Smooth muscle cell (in vitro differentiated cells): ENCODE data around the gene UBE4B. TPM values are rescaled to one million over a fixed set of nuclear protein-coding genes. Genes with fewer than 3 reads are reported as not detected.

Experiments
- DNase-seq: peaks from one replicate; lab custom pipeline; 2025; ENCODE audit not compliant: unreplicated experiment; lab: John Stamatoyannopoulos, UW
- H2AFZ ChIP-seq: fragments of 200-600 bp; sonication (generic); 2 replicates; pipeline ENCODE4 v1.6.0; 2016; ENCODE audit warnings: antibody characterized with exemption, low read depth, mild to moderate bottlenecking
- H3F3A ChIP-seq: fragments of 200-600 bp; sonication (generic); 2 replicates; pipeline ENCODE4 v1.6.0; 2017; ENCODE audit warnings: antibody characterized with exemption, low read depth
- H3K27ac ChIP-seq: fragments of 200-600 bp; sonication (generic); 2 replicates; pipeline ENCODE4 v1.5.1; 2016; ENCODE audit warnings: low read depth, mild to moderate bottlenecking
- H3K27me3 ChIP-seq: fragments of 200-600 bp; sonication (generic); 2 replicates; pipeline ENCODE4 v1.6.1; 2016; ENCODE audit warnings: low read depth, mild to moderate bottlenecking
- H3K36me3 ChIP-seq: fragments of 200-600 bp; sonication (generic); 2 replicates; pipeline ENCODE4 v1.5.1; 2016; ENCODE audit warnings: low read depth
- H3K4me1 ChIP-seq: fragments of 200-600 bp; sonication (generic); 2 replicates; pipeline ENCODE4 v1.5.1; 2016; ENCODE audit warnings: low read depth
- H3K4me2 ChIP-seq: fragments of 200-600 bp; sonication (generic); 2 replicates; pipeline ENCODE4 v1.6.0; 2016; ENCODE audit warnings: mild to moderate bottlenecking
- H3K4me3 ChIP-seq: fragments of 200-600 bp; sonication (generic); 2 replicates; pipeline ENCODE4 v1.5.1; 2016; ENCODE audit warnings: mild to moderate bottlenecking
- H3K79me2 ChIP-seq: fragments of 200-600 bp; sonication (generic); 2 replicates; pipeline ENCODE4 v1.6.0; 2016; ENCODE audit warnings: low read depth, mild to moderate bottlenecking
- H3K9ac ChIP-seq: fragments of 200-600 bp; sonication (generic); 2 replicates; pipeline ENCODE4 v1.6.0; 2016; ENCODE audit warnings: low read depth
- H3K9me3 ChIP-seq: fragments of 200-600 bp; sonication (generic); replicated peaks from 2 replicates; pipeline ENCODE4 v1.5.1; 2016; ENCODE audit warnings: low read depth
- H4K20me1 ChIP-seq: fragments of 200-600 bp; sonication (generic); 2 replicates; pipeline ENCODE4 v1.6.0; 2016; ENCODE audit warnings: low read depth
- WGBS: methylation state at CpG from one replicate; pipeline ENCODE4 v1.1.7; 2016; ENCODE audit warnings: low lambda C conversion rate; 5-methylcytosine and 5-hydroxymethylcytosine counted together
- polyA plus RNA-seq: library from polyadenylated mRNA; unstranded; fragments of >200 nt; fragmentation: Nextera tagmentation; extraction: Ambion mirVana; gene quantifications from 2 replicates; pipeline ENCODE4 v1.2.1, GENCODE V29; 2016
- total RNA-seq: library from RNA; depleted of rRNA; stranded (reverse); fragments of >200 nt; gene quantifications from 2 replicates; pipeline ENCODE4 v1.2.3, GENCODE V29; 2014
- TF ChIP-seq, protein P1 (sequence below): fragments of 200-600 bp; sonication (generic); IDR thresholded peaks from 2 replicates; pipeline ENCODE4 v1.5.1; 2017; ENCODE audit warnings: borderline replicate concordance, mild to moderate bottlenecking, antibody characterized with exemption; ENCODE audit not compliant: insufficient read depth, poor library complexity, severe bottlenecking

Gene UBE4B
- total and polyA plus RNA-seq, 2 experiments from 2014 or later: 20.9 to 54.7 TPM

GRCh38 chr1:10121688-10122087, 88.9 kb downstream of the UBE4B start:
- Histone ChIP-seq H2AFZ (no peak overlapping the region), H3K9ac (no peak overlapping the region), H3K27me3 (no peaks in the 10 kb centered on the region), H3K4me1 (no peaks in the 10 kb centered on the region), H3K79me2 (no peaks in the 10 kb centered on the region), H3K36me3 (peaks cover 10% of the 10 kb centered on the region), H3K9me3 (no peaks in the 10 kb centered on the region), H3K27ac (peak overlapping the region; percentile 93), H3F3A (no peaks in the 10 kb centered on the region), H4K20me1 (no peaks in the 10 kb centered on the region), H3K4me2 (no peak overlapping the region), H3K4me3 (no peak overlapping the region)
- TF ChIP-seq, protein P1, sequence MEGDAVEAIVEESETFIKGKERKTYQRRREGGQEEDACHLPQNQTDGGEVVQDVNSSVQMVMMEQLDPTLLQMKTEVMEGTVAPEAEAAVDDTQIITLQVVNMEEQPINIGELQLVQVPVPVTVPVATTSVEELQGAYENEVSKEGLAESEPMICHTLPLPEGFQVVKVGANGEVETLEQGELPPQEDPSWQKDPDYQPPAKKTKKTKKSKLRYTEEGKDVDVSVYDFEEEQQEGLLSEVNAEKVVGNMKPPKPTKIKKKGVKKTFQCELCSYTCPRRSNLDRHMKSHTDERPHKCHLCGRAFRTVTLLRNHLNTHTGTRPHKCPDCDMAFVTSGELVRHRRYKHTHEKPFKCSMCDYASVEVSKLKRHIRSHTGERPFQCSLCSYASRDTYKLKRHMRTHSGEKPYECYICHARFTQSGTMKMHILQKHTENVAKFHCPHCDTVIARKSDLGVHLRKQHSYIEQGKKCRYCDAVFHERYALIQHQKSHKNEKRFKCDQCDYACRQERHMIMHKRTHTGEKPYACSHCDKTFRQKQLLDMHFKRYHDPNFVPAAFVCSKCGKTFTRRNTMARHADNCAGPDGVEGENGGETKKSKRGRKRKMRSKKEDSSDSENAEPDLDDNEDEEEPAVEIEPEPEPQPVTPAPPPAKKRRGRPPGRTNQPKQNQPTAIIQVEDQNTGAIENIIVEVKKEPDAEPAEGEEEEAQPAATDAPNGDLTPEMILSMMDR: no peak
- 96% methylated on average over 7 of the region's 7 CpGs for WGBS
- DNase-seq: no peak

DNA sequence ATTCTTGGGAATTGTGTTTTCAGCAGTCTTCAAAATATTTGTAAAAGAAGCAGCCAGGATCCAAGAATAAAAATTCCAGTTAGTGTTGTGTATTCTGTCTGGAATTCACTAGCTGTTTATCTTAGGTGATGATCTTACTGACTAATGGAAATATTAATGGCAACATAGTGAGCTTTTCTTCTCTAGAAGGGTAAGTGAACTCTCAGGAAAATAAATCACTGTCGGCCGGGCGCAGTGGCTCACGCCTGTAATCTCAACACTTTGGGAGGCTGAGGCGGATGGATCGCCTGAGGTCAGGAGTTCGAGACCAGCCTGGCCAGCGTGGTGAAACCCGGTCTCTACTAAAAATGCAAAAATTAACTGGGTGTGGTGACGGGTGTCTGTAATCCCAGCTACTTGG, 90.2 kb downstream of the UBE4B start:
- Histone ChIP-seq H3K79me2 (no peaks in the 10 kb centered on the region), H3K9me3 (no peaks in the 10 kb centered on the region), H3K27ac (peak overlapping the region; percentile 93), H3K36me3 (peaks cover 16% of the 10 kb centered on the region), H2AFZ (no peak overlapping the region), H3K4me2 (no peak overlapping the region), H3K4me3 (no peak overlapping the region), H3K9ac (peak overlapping the region; percentile 54), H3F3A (no peaks in the 10 kb centered on the region), H3K27me3 (no peaks in the 10 kb centered on the region), H3K4me1 (no peaks in the 10 kb centered on the region), H4K20me1 (no peaks in the 10 kb centered on the region)
- 68% methylated on average over 10 of the region's 10 CpGs for WGBS
- DNase-seq: no peak
- TF ChIP-seq, protein P1: no peak

DNA sequence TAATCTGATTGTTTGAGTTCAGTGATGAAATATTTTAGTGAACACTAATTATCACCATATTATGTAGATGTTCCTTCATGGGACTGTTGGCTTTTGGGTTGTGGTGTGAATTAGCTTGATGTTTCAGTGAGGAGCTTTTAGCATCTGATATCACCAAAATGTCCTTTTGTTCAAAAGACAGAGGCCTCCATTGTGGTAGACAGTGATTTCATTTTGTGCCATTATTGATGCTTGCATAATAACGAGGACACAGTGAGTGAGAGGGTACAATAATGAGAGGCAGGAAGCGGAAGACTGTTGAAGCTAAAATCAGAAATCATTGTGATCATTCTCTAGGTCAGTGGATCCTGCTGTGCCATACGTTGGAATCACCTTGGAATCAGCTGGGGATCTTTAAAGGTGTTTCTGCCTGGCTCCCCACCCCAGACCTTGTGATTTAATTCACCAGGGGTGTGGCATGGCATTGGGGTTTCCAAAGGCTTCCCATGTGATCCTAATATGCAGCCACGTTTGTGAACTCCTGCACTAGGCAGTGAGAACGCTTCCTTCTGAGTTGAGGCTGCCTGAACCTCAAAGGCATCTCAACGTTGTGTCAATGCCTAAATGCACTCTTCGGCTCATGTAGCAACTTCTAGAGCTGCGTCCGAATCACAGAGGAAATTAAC, 95.5 kb downstream of the UBE4B start:
- Histone ChIP-seq H3K4me3 (no peak overlapping the region), H3K79me2 (no peaks in the 10 kb centered on the region), H3K9me3 (no peaks in the 10 kb centered on the region), H3K4me2 (no peak overlapping the region), H4K20me1 (no peaks in the 10 kb centered on the region), H3K36me3 (peaks cover 19% of the 10 kb centered on the region), H3K27me3 (no peaks in the 10 kb centered on the region), H3K4me1 (no peaks in the 10 kb centered on the region), H3K27ac (peak overlapping the region; percentile 53), H3K9ac (no peak overlapping the region), H3F3A (no peaks in the 10 kb centered on the region), H2AFZ (no peak overlapping the region)
- DNase-seq: no peak
- WGBS: 92% methylated on average over 9 of the region's 9 CpGs
- TF ChIP-seq, protein P1: no peak

DNA sequence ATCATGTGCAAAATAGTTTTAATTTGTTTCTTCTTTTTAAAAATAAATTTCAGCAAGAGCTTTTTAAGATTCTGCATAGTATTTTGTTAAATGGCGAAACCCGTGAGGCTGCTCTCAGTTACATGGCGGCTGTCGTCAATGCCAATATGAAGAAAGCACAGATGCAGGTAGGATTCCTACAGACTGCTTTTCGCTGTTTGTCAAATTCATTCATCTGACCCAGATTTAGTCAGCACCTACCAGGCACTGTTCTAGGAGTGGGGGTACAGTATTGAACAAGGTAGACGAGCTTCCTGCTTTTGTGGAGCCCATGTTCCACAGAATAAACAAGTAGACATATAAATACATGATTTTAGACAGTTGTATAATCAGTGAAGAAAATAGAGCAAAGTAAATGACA, 99.6 kb downstream of the UBE4B start:
- 97% methylated on average over 6 of the region's 6 CpGs for WGBS
- Histone ChIP-seq H3K4me1 (no peaks in the 10 kb centered on the region), H3K27ac (no peak overlapping the region), H3K9me3 (no peaks in the 10 kb centered on the region), H3K27me3 (no peaks in the 10 kb centered on the region), H3K9ac (no peak overlapping the region), H3K79me2 (no peaks in the 10 kb centered on the region), H3K4me2 (no peak overlapping the region), H3K4me3 (no peak overlapping the region), H3K36me3 (peaks cover 12% of the 10 kb centered on the region), H4K20me1 (no peaks in the 10 kb centered on the region), H2AFZ (no peak overlapping the region), H3F3A (no peaks in the 10 kb centered on the region)
- TF ChIP-seq, protein P1: no peak
- DNase-seq: no peak
